ENCODE results near the gene USO1.
A peak's percentile ranks its signal among the peaks of the same experiment; 100 is the strongest.
"Not testable (repeated sequence)": the region's sequence is repeated elsewhere in the genome, so short reads cannot be mapped to it uniquely, and the experiment has no call there.

The USO1 gene

GRCh38 chr4:75714011-75714410, 10.4 kb upstream of the USO1 start:
- DNase-seq = no peak

GRCh38 chr4:75714704-75715103, 9.7 kb upstream of the USO1 start:
- no peak for DNase-seq

GRCh38 chr4:75715105-75715799, 9.1 kb upstream of the USO1 start:
- no peak for DNase-seq

- not testable (repeated sequence) for DNase-seq
Measured at GRCh38 chr4:75716054-75716453, 8.3 kb upstream of the USO1 start.

GRCh38 chr4:75717408-75717807, 7.0 kb upstream of the USO1 start:
- DNase-seq = no peak

GRCh38 chr4:75718529-75718928, 5.8 kb upstream of the USO1 start:
- no peak for DNase-seq

- DNase-seq = no peak
Measured at GRCh38 chr4:75722417-75722816, 2.0 kb upstream of the USO1 start.

GRCh38 chr4:75723163-75724065, 963 bp upstream of the USO1 start:
- DNase-seq = no peak

- peak; percentile 45 to 62 for DNase-seq
Measured at GRCh38 chr4:75724867-75725724, 719 bp downstream of the USO1 start.

- not testable (repeated sequence) for DNase-seq
Measured at GRCh38 chr4:75725942-75726538, 1.7 kb downstream of the USO1 start.

- no peak for DNase-seq
Measured at GRCh38 chr4:75726577-75726976, 2.2 kb downstream of the USO1 start.

GRCh38 chr4:75727073-75727472, 2.7 kb downstream of the USO1 start:
- DNase-seq = no peak

GRCh38 chr4:75729836-75730235, 5.5 kb downstream of the USO1 start:
- no peak for DNase-seq

GRCh38 chr4:75733369-75733768, 9.0 kb downstream of the USO1 start:
- DNase-seq = no peak

- DNase-seq = no peak
Measured at GRCh38 chr4:75735525-75735924, 11.1 kb downstream of the USO1 start.

GRCh38 chr4:75736862-75737261, 12.5 kb downstream of the USO1 start:
- DNase-seq = no peak

- no peak for DNase-seq
Measured at GRCh38 chr4:75737398-75737797, 13.0 kb downstream of the USO1 start.

GRCh38 chr4:75741027-75741426, 16.6 kb downstream of the USO1 start:
- DNase-seq = no peak

GRCh38 chr4:75742451-75742850, 18.1 kb downstream of the USO1 start:
- no peak for DNase-seq

GRCh38 chr4:75745161-75745560, 20.8 kb downstream of the USO1 start:
- DNase-seq = no peak

- no peak for DNase-seq
Measured at GRCh38 chr4:75745721-75746199, 21.4 kb downstream of the USO1 start.

- no peak for DNase-seq
Measured at GRCh38 chr4:75752637-75753036, 28.3 kb downstream of the USO1 start.

- DNase-seq = no peak
Measured at GRCh38 chr4:75769036-75769435, 44.7 kb downstream of the USO1 start.
